Stimulated activated CD4-positive, alpha-beta T cell treated with anti-CD3 and anti-CD28 coated beads, Interleukin-2, amount 100 ng/mL, for 48 hours (primary cell): Measurements from ENCODE around the gene NXPH4.
A peak's percentile ranks its signal among the peaks of the same experiment; 100 is the strongest.

ENCODE experiments used
- DNase-seq, 2 donors: peaks; one replicate each; pipeline ENCODE4 v3.0.0-alpha.2; 2020

Gene NXPH4

GRCh38 chr12:57233357-57234232 is 17.0 kb downstream of the NXPH4 start:
- DNase-seq = no peak

- DNase-seq = no peak
Measured at GRCh38 chr12:57234233-57234570, 17.6 kb downstream of the NXPH4 start.

- DNase-seq = no peak
Measured at GRCh38 chr12:57234571-57235016, 18.0 kb downstream of the NXPH4 start.

DNA sequence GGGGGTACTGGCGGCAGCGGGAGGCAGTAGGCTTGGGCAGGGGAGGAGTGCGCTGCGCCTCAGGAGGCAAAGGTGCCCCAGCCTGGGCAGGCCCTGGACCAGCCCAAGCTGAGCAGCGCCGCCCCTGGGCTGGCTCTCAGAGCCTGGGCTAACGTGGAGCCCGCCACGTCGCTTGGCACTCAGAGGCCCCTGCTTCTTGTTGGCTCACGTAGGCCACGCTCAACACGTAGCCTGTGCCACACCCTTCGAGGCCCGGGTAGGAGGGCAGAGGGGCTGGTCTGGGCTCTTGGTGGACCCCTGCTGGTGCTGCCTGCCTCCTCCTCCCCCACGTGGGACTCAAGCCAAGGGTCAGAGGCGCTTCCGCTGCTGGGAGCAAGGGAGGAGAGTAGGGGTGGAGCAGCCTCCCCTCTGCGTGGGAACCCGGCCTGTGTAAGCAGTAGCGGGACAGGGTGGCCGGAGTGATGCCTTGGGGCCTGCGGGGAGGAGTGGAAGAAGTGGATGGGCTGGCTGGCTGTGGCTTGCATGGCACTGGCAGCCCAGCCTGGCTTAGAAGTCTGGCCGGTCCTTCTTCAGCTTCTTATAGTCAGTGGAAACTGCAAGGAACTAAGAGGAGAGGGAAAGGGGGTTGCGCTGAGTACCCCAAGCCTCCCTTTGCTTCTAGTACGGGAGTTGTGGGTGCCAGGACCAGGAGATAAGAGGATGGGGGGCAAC is 18.6 kb downstream of the NXPH4 start:
- DNase-seq = no peak

GRCh38 chr12:57235728-57236131 is 19.1 kb downstream of the NXPH4 start:
- DNase-seq = no peak

DNA sequence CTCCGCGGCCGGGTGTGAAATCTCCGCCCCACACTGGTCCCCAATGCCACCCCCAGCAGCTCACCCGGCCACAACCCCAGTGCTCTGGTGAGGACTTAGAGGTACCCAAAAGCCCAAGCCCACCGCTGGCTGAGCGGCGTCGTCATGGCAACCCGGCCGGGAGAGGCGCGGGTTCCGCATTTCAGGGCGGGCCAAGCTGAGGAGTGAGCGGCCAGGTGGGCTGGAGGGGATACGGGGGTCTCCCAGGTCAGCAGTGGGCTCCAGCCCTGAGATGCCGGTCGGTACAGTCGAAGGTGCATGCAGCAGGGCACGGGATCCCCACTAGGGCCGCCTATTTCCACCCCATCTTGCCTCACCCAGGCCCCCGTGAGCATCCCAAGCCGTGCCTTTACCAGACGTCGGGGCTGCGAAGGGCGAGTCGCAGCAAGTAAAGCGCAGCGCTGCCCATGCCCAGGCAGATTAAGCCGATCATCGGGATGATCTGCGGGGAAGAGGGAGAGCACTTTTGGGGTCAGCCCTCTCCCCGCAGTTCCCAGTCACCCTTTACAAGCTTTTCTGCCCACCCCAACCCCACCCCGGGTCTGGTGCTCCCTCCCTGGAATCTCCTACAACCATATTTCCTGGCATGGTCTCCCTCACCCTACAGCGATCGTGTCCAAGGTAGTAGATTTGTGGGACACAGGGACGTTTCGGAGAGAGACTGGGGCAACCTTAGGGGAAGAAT is 19.8 kb downstream of the NXPH4 start:
- no peak for DNase-seq

DNA sequence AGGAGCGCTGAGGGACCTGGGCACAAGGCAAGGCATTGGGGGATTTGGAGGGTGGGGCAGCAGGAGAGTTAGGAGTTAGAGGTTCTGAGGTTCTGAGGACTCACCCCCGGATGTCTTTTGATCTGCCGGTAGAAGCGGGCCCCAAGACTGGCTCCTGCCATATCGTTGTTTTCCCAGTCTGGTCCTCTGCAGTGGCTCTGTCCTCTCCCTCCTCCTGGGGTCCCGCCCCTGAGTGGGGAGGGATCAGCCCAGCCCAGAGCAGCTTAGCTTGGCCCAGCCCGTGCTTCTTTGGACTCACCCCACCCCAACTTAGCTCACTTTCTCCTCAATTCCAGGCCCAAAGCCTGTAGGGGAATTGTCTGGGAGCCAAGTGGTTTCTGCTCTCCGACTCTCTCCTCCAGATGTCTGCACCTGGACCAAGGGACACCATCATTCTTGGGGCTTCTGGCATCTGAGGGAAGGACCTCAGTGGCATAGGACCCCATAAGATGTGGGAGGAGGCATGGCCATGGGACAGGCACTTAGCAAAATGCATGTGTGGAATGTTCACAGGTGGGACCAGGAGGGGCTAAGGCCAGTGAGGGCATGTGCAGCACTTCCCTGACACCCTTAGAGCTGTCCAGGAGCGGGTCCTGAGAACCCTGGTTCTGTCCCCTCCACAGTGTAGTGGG is 20.5 kb downstream of the NXPH4 start:
- DNase-seq = no peak

GRCh38 chr12:57237596-57237931 is 21.0 kb downstream of the NXPH4 start:
- DNase-seq = no peak

- DNase-seq = no peak
Measured at GRCh38 chr12:57237932-57238853, 21.6 kb downstream of the NXPH4 start.

DNA sequence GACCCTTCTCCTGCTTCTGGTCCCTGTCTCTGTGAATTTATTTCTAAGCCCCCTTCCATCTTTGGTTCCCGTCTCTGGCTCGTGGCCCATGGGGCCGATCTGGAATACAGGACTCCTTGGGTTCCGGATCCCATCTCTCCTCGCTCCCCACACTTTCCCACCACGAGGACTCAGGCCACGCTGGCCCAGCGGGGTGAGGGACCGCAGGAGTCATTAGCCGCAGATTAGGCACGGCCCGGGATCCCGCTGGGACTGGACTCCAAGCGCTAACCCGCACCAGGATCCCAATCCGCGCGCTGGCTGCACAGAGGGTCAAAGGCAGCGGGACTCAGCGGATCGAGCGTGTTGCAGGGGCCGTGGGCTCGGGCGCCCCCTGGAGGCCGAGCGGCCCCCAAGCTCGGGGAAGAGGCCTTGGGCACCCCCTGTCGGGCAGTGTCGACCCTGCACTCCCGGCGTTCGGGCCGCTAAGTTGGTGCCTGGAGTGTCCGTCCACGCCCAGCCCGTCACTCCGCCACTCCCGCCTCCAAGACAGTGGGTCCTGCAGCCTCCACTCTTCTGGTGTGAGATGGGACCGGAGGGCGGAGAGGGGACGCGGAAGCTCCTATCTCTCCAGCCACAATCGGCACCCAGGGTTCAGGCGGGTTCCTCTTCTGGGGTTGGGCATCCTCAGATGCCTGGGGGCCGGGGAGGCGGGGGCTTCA is 22.4 kb downstream of the NXPH4 start:
- DNase-seq = peak; percentile 92 to 95

DNA sequence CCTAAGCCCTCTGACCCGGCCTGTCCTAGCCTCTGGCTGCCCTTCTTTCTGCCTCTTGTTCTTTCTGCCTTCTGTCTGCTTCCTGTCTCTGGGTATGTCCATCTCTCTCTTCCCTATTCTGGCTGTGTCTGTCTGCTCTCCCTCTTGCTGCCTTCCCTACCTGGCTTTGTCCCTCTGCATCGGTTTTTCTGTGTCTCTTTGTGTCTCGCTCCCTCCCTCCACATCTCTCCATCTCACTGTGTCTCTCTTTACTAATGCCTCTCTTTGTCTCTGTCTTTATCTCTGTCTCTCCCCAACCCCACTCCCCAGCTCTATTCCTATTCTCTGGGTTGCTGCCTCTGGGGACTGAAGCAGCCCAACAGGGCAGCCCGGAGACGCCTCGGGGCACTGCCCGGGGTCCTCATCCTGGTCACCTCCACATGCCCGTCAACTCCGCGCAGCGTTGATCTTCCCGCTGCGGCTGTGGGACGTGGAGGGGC is 23.0 kb downstream of the NXPH4 start:
- no peak for DNase-seq

DNA sequence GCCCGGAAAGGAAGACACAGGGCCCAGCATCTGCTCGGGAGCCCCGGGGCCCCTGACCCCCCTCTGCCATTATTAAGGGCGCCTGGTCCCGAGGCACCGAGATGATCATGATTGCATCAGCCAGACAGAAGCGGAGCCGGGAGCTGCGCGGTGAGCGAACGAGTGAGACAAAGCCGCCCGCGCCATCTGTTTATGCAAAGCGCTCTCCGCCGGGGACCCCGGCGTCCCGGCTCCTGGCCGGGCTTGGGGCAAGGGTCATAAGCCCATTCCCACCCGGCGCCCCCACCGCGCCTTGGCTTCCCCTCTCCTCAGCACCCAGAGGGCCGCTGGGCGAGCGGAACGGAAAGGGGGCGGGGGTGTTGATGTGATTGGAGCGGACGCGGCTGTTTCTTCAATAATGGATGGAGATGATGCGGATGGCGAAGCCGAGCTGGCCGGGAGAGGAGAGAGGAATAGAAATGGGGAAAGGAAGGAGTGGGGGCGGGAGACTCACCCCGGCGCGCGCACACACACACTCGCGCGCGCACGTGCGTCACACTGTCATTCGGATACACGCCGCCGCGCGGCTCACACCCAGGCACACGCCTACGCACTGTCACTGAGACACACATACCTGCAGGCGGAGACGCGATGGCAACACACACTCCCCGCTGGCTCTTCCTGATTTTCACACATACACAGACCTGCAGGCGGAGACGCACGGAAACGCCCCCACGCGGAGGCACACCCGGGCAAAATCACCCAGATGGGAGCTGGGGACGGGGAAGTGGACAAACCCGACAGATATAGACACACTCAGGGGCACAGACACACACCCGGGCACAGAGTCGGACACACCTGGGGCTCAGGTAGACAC is 23.7 kb downstream of the NXPH4 start:
- peak; percentile 60 to 61 for DNase-seq

GRCh38 chr12:57240926-57241401 is 24.4 kb downstream of the NXPH4 start:
- no peak for DNase-seq

DNA sequence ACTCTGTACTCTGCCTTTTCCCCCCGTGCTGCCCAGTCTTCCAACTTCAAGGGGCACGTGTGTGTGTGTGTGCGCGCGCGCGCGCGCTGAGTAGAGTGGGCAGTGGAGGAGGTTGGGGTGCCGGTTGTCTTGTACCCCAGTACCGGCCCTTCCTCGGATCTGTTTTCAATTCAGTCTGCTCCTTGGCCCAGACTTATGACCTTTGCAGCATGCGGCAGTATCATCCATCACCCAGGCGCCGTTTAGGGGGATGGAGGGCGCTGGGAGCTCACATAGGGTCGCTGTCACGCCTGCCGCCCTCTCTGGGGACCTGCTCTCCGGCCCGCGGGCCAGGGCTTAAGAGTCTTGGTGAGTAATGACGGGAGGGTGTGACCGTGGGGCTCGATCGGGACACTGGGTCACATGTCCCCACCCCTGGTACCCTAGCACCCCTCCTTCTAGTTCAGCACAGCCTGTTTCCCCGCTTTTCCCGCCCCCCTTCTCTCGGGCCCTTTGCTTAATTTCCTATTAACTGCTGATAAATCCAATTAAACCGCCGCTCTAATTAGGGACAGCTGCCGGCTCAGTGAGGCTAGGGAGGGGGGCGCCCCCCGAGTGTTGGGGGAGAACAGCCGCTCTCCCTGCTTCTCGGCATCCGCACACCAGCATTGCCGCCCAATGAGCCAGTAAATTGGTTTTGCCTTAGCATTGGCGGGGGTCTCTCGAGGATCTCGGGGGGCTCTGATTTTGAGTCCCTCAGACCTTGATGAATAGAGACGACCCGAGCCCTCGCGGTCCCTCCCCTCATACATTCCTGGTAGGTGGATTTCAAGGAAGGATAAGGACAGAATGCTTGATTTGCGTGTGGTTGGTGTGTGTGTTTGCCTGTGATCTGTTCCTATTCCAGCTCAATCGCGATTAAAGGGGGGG is 25.1 kb downstream of the NXPH4 start:
- no peak for DNase-seq

DNA sequence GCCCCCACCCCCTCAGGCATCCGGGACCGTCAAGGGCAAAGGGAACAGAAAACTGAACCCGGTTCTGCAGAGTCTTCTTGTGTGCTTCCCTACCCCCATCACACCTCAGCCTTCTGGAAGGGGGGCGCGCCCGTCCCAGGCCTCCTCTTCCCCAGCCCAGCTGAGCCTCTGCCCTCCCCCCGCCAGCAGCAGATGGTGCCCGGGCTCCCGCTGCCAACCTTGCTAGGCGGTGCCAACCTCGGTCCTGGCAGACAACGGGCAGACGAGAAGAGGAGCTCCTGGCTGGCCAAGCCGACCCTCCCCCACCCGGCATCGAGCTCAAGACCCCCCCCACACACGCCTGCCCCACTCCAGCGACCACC is 25.7 kb downstream of the NXPH4 start:
- DNase-seq = no peak

DNA sequence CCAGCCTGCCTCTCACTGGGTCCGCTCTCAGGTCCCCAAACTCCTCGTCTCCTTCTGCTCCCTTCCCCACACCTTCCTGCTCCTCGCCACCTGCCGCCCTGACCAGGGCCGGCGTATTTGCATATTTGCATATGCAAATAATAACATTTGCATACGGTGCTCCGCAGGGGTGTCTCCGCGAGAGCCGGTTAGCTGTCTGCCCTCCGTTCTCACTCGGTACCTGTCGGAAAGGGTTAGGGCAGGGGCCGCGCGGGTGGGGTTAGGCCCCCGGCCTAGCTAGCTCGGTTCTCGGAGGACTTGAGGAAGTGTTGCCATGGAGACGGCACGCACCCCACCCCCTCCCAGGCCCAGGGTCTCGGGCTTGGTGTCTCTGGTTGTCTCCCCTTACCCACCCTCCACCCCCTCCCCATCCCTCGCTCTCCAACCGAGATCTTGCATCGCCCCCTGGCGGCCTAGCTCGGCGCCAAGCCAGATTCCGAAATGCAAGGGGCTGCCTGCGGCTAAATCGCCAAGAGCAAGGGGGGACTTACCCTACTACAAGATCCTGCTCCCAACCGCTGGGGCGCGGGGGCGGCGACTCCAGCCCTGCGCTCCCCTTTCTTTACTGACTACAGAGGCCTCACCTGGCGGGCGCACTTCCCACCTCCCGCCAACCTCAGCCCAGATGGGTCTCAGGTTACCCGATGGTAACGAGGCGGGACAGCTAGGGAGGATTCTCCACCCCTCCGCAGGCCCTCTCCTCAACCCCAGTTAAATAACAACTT is 26.3 kb downstream of the NXPH4 start:
- DNase-seq = peak; percentile 72 to 78

DNA sequence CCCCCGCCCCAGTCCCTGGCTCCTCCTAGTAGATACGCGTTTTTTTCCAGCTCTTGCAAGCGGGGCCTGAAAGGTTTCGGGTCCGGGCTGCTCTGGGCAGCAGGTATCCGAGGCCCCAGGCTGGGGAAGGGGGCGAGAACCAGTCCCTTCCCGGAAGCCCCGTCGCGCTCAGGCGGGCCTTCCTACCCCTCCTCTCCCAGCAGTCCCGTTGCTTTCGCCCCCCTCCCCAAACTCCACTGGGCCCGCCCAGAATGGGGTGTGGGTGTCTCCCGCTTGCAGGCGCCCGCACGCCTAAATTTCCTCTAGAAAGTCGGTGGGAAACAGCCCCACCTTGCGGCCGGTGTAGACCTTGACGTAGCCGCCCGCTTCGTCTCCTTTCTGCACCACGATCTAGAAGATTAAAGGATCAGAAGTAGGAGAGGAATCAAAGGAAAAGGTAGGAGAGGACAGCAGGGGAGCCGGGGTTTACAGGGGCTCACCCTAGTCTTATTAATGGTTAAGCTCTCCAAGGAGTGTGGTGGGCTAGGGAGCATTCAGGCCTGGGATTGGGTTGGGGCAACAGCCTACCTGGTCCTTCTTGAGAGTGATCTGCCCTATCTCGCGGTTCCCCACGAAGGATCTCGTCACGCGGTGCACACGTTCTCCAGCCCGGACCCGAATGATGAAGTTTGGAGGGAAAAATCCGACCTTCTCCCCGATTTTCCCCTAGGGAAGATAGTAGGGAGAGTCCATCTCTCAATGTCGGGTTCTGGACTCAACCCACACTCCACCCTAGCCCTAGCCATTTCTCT is 27.1 kb downstream of the NXPH4 start:
- peak; percentile 84 to 86 for DNase-seq
